ENCODE measurements around the gene REST. TPM values are rescaled to one million over a fixed set of nuclear protein-coding genes. Genes with fewer than 3 reads are reported as not detected.

Gene REST
- total RNA-seq, 1 donor from 2014 or later = 48.3 TPM

DNA sequence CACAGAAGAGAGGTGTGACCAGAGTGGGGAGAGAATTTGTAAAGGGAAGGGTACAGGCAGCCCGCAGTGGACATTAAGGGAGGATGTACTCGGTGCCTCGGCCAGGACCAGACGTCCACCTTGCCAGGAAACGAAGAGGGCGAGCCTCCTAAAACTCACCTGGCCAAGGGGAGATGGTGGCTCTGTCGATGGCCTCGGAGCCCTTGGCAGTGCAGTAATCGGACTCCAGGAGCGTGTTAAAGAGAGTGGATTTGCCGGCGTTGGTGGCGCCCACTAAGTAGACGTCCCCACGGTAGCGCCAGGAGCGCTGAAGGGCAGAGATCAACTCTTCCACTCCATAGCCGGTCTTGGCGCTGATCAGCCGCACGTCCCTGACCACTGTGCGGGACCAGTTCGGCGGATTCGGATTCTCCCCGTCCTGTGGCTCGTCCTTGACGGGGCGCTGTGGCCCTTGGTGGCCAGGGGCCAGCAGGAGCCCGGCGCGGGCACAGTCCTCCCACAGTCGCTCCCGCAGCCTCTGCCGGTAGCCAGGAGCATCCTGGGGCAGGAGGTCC lies 68.7 kb downstream of the REST start:
- no peak for DNase-seq (ENCODE audit: low spot score)

GRCh38 chr4:56976837-56977320 lies 69.2 kb downstream of the REST start:
- DNase-seq (ENCODE audit: low spot score) = peak; percentile 48

GRCh38 chr4:56977321-56978012 lies 69.8 kb downstream of the REST start, which contains the start of gene NOA1:
TSS of gene NOA1 (minus strand) at chr4:56977606. CDS start at chr4:56977585, 21 bp downstream.
- DNase-seq (ENCODE audit: low spot score) = peak; percentile 100

DNA sequence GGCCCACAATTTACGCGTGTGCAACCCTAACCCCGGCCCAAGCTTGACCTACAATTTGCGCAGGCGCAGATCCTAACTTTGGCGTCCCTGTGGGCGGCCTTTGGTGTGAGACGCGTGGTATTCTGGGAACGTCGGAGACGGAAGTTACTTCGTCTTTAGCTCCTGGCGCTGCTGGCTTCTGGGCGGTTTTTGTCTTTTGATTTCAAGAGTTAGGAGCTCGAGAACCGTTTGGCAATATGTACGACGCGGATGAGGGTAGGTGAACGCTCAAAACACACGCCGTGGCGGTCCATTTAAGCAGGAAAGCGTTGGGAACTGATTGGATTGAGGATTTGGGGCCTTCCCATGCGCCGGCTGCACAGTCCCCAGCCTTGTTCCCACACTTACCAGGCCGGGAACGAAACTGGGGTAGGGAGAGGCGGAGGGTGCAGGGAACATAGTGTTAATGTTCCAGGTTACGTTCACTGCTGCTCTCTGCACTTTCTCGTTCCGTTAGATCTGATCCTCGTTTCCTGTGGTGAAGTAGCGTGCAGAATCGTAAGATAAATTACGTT lies 71.1 kb downstream of the REST start, which contains the start of gene POLR2B:
TSS of gene POLR2B (plus strand) at position 147 of the 554 bp plus-strand sequence. CDS start at position 237, 90 bp downstream.
- DNase-seq (ENCODE audit: low spot score) = peak; percentile 96

DNA sequence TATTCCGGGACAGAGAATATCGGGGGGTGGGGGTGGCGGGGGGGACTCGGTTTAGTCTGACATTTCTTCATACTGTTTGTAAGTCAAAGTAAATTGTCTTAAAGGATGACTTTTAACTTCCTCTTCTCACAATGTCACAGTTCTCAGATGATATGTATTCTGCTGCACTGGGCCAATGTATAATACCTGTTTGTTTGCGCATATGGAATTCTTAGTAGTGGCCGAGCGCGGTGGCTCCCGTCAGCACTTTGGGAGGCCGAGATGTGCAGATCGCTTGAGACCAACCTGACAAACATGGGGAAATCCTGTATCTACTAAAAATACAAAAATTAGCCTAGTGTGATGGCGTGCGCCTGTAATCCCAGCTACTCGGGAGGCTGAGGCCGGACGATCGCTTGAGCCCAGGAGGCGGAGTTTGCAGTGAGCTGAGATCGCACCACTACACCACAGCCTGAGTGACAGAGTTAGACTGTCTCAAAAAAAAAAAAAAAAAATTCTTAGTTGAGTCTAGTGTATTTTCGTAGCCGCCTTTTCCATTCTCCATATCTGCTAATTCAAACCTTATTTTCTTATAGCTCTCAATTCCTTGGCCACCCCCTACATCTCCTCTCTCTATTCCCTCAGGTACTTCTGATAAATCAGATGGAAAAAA lies 71.8 kb downstream of the REST start:
- DNase-seq (ENCODE audit: low spot score) = peak; percentile 23

DNA sequence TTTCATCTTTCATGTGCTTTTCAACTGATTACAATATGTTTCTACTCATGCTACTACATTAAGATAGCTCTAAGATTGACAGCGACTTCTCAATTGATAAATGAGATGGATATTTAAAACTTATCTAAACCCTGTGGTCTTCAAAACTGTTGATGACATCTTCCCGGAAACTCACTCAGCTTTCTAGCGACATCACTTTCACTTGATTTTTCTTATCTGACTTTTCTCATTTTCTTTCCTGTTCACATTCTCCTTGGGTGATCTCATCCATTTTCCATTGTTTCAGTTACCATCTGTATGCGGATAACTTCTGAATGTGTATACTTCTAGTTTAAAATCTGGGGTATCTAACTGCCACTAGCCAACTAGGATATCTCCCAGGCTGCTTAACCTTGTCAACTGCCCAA lies 74.1 kb downstream of the REST start:
- DNase-seq (ENCODE audit: low spot score) = no peak

DNA sequence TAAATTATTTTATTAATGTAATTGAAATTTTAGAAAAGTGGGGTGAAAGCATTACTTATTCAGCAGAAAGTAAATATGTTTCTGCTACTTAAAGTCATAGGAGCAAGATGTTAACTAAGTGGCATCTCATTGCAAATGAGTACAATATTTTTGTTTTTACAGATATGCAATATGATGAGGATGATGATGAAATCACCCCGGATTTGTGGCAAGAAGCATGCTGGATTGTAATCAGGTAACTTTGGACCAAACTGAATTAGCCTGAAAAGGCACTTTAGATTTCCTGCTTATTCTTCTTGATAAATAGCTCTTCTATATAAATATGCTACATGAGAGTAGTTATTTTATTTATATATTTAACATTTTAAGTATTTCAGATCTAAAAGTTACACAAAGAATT lies 78.5 kb downstream of the REST start:
- no peak for DNase-seq (ENCODE audit: low spot score)

- no peak for DNase-seq (ENCODE audit: low spot score)
Observed at GRCh38 chr4:56986952-56987351, 79.3 kb downstream of the REST start.

GRCh38 chr4:56990109-56990905 lies 82.6 kb downstream of the REST start:
- no peak for DNase-seq (ENCODE audit: low spot score)

DNA sequence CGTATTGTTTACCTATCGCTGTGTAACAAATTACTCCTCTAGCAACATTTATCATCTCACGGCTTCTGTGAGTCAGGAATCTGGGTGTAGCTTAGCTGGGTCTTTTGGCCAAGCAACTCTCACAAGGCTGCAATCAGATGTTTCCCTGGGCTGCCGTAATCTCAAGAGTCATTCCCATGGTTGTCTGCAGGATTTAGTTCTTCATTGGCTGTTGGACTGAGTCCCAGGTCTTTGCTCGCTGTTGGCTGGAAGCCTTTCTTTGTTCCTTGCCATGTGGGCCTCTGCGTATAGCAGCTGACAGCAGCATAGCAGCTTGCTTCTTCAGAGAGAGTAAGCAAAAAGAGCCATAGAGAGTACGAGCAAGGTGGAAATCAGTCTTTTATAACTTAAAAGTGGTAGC lies 87.8 kb downstream of the REST start:
- DNase-seq (ENCODE audit: low spot score) = peak; percentile 74

GRCh38 chr4:56999751-57000150 lies 92.1 kb downstream of the REST start:
- no peak for DNase-seq (ENCODE audit: low spot score)

- no peak for DNase-seq (ENCODE audit: low spot score)
Observed at GRCh38 chr4:57013543-57014120, 105.9 kb downstream of the REST start.

Other genes starting within 250 kb of the REST start
- gene HOPX, start 226.6 kb upstream of the REST start, total RNA-seq = 27.6 TPM
- 0.63 TPM for gene SPINK2, start 86.2 kb upstream of the REST start, total RNA-seq
- 17.1 TPM for gene NOA1, start 69.7 kb downstream of the REST start, total RNA-seq
- gene POLR2B, start 71.0 kb downstream of the REST start, total RNA-seq = 78.8 TPM
- 1,557 TPM for gene IGFBP7, start 202.5 kb downstream of the REST start, total RNA-seq